Upper lobe of right lung (tissue), 1 donor: Measurements from ENCODE around the gene EDN2. TPM values are rescaled to one million over a fixed set of nuclear protein-coding genes. Genes with fewer than 3 reads are reported as not detected.

Source experiments
- ATAC-seq: fragments of 200-7000 bp; cut with Tn5 transposase; one replicate; pipeline ENCODE4 v1.9.1; 2020; ENCODE audit warnings: mild to moderate bottlenecking, moderate library complexity
- DNase-seq: peaks from one replicate; pipeline ENCODE4 v3.0.0-alpha.2; 2020
- H3K27ac ChIP-seq: fragments of 200-600 bp; one replicate; pipeline ENCODE4 v1.8.0; 2022
- H3K27me3 ChIP-seq: fragments of 200-600 bp; one replicate; pipeline ENCODE4 v1.8.0; 2022; ENCODE audit warnings: mild to moderate bottlenecking
- H3K36me3 ChIP-seq: fragments of 200-600 bp; one replicate; pipeline ENCODE4 v1.8.0; 2022
- H3K4me1 ChIP-seq: fragments of 200-600 bp; one replicate; pipeline ENCODE4 v1.8.0; 2022
- H3K4me3 ChIP-seq: fragments of 200-600 bp; one replicate; pipeline ENCODE4 v1.8.0; 2022; ENCODE audit warnings: mild to moderate bottlenecking
- H3K9me3 ChIP-seq: fragments of 200-600 bp; one replicate; pipeline ENCODE4 v1.8.0; 2022
- CTCF ChIP-seq: fragments of 200-600 bp; IDR thresholded peaks from one replicate; pipeline ENCODE4 v1.8.0; 2022; ENCODE audit warnings: antibody characterized with exemption
- intact Hi-C: fragments of 100-400 bp; cut with DNase I; formaldehyde crosslinking; loops from one replicate; pipeline ENCODE4 v1.11.0; 2022
- total RNA-seq: library from RNA; stranded (reverse); fragmentation: NEBNext Ultra II Directional; extraction: Animal tissue kit (Norgen Biotek cat#: 25700); gene quantifications from one replicate; pipeline ENCODE4 v1.2.1, GENCODE V29; 2021
- donor health status: DM: no; HTN: yes; CAD: no; lungs with severe emphysema.

Gene EDN2
- total RNA-seq, 1 donor from 2014 or later: not detected

GRCh38 chr1:41504114-41505035 is 19.9 kb upstream of the EDN2 start:
- Histone ChIP-seq H3K9me3 (no peaks in the 10 kb centered on the region), H3K27ac (no peak overlapping the region), H3K4me3 (no peak overlapping the region), H3K27me3 (no peaks in the 10 kb centered on the region), H3K4me1 (peaks cover 10% of the 10 kb centered on the region), H3K36me3 (no peaks in the 10 kb centered on the region)
- ATAC-seq (no peak), DNase-seq (no peak)
- intact Hi-C loops: no loop called here
- TF ChIP-seq CTCF: no peak

- Histone ChIP-seq H3K4me3 (no peak overlapping the region), H3K27me3 (no peaks in the 10 kb centered on the region), H3K9me3 (no peaks in the 10 kb centered on the region), H3K36me3 (no peaks in the 10 kb centered on the region), H3K4me1 (peaks cover 18% of the 10 kb centered on the region), H3K27ac (no peak overlapping the region)
- intact Hi-C loops: no loop called here
- DNase-seq: no peak
- no peak for ATAC-seq
- TF ChIP-seq CTCF: no peak
Measured at GRCh38 chr1:41503538-41504113, 19.1 kb upstream of the EDN2 start.

- H3K27ac ChIP-seq: no peak overlapping the region
- no peak for TF ChIP-seq CTCF
Measured at GRCh38 chr1:41502912-41503311, 18.4 kb upstream of the EDN2 start.

GRCh38 chr1:41501581-41501980 is 17.1 kb upstream of the EDN2 start:
- DNase-seq (no peak), ATAC-seq (no peak)
- TF ChIP-seq CTCF: no peak
- Histone ChIP-seq H3K36me3 (no peaks in the 10 kb centered on the region), H3K27ac (no peak overlapping the region), H3K4me1 (peaks cover 33% of the 10 kb centered on the region), H3K9me3 (no peaks in the 10 kb centered on the region), H3K4me3 (no peak overlapping the region), H3K27me3 (no peaks in the 10 kb centered on the region)
- intact Hi-C loops: no loop called here

More at GRCh38 chr1:41502912-41503311, 18.4 kb upstream of the EDN2 start:
- Histone ChIP-seq H3K4me3 (no peak overlapping the region), H3K36me3 (no peaks in the 10 kb centered on the region), H3K4me1 (peaks cover 25% of the 10 kb centered on the region), H3K27me3 (no peaks in the 10 kb centered on the region), H3K9me3 (no peaks in the 10 kb centered on the region)
- no peak for ATAC-seq
- intact Hi-C loops: no loop called here
- DNase-seq: no peak

- Histone ChIP-seq H3K27me3 (no peaks in the 10 kb centered on the region), H3K36me3 (no peaks in the 10 kb centered on the region), H3K4me1 (peaks cover 39% of the 10 kb centered on the region), H3K27ac (peak overlapping the region; percentile 30), H3K4me3 (no peak overlapping the region), H3K9me3 (no peaks in the 10 kb centered on the region)
- no peak for TF ChIP-seq CTCF
- no peak for DNase-seq
- intact Hi-C loops: no loop called here
- ATAC-seq: no peak
Measured at GRCh38 chr1:41500781-41501518, 16.5 kb upstream of the EDN2 start.
